ENCODE measurements around the gene FAM47E.

Gene FAM47E, protein sequence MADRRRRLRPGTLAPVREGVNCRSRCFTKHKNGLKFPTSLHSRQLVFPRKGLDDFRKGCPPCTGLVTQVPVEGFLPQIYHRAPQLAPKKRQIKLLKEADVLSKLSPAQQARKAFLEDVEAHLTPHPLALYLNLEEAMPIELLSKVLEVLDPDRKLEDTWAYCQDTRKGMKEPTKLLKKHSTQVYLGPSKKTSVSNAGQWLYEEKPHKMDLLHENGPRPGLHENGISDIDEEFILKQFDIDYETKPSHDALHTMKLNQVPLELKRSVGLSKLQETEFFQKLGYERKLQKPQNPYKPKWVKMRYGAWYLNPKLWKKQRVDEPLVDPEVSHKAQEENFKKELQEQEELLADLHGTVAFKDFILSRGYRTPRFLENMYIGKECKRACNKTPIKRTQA

DNA sequence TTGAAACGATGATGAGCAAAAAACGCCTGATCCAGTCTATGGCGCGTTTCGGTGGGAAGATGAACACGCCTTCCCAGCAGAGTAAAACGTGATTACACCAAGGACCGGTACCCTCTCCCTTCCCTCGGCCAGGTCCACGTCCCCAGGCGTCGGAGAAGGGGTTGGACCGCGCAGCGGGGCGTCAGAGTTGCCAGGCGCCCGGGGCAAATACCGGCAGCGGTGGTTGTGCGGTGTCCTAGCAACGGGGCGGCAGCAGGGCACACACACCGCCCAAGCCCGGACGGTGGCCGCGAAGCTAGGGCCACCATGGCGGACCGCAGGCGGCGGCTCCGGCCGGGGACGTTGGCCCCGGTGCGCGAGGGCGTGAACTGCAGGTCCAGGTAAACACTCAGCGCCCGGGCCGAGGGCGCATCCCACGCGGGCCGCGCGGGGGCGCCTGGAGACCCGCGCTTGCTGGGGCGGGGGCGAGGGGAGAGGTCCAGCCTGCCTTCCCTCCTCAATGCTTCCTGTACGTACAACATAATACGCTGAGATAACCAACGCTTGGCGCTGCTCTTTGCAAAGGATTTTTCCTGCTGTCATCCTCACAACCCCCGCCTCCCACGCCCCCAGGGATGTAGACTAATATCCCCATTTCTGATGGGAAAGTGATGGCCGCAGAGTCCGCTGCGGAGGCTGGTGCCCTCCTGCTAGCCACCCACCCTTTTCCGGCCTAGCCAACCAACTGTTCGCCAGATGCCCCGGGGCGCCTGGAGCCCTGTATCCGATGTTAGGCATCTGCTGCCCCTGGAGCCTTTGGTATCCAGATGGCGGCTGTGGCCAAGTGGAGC is at the start of gene FAM47E:
Gene FAM47E, plus strand, starts transcription at position 281 of the 830 bp plus-strand sequence. Its CDS starts 26 bp downstream, at position 307.
- H3K36me3 Mint-ChIP-seq (ENCODE audit: low read depth): no peaks in the 10 kb centered on the region
- peak; percentile 17 for DNase-seq (ENCODE audit: low spot score)
- H3K4me1 Mint-ChIP-seq (ENCODE audit: low read depth): peaks cover 5% of the 10 kb centered on the region
- H3K9me3 Mint-ChIP-seq: no peaks in the 10 kb centered on the region
- peak within 1 kb of the TSS; percentile 73 for H3K4me3 Mint-ChIP-seq
- no peak within 1 kb of the TSS for H3K27ac Mint-ChIP-seq
- peaks cover 66% of the 10 kb centered on the region for H3K27me3 Mint-ChIP-seq (ENCODE audit: low read depth)

DNA sequence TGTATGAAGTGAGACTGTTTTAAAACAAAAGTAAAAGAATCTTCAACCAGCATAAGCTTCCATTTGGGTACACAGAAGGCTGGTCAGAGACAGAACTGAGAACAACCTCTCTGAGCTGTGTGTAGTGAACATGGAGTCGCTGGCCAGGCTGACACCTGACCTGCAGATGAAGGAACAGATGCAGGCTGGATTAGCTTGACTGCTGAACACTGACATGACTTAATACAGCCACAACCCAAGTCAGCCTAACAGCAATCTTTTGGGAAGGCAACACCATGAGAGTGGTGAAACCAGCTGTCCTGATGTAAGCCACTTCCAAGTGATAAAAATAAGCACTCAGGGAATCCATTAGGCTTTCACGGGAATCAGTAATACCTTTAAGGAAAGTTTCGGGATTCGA is 48.0 kb upstream of the FAM47E start:
- H3K9me3 Mint-ChIP-seq: no peaks in the 10 kb centered on the region
- DNase-seq (ENCODE audit: low spot score): no peak
- no peak overlapping the region for H3K27ac Mint-ChIP-seq
- no peak overlapping the region for H3K4me3 Mint-ChIP-seq
- H3K36me3 Mint-ChIP-seq (ENCODE audit: low read depth): no peaks in the 10 kb centered on the region
- H3K4me1 Mint-ChIP-seq (ENCODE audit: low read depth): peaks cover 5% of the 10 kb centered on the region
- H3K27me3 Mint-ChIP-seq (ENCODE audit: low read depth): no peaks in the 10 kb centered on the region

- Mint-ChIP-seq H3K27ac (no peak overlapping the region), H3K27me3 (ENCODE audit: low read depth) (no peaks in the 10 kb centered on the region), H3K4me1 (ENCODE audit: low read depth) (peaks cover 2% of the 10 kb centered on the region), H3K36me3 (ENCODE audit: low read depth) (no peaks in the 10 kb centered on the region), H3K4me3 (no peak overlapping the region), H3K9me3 (no peaks in the 10 kb centered on the region)
- DNase-seq (ENCODE audit: low spot score): no peak
Measured at GRCh38 chr4:76204936-76205335, 46.6 kb upstream of the FAM47E start.

DNA sequence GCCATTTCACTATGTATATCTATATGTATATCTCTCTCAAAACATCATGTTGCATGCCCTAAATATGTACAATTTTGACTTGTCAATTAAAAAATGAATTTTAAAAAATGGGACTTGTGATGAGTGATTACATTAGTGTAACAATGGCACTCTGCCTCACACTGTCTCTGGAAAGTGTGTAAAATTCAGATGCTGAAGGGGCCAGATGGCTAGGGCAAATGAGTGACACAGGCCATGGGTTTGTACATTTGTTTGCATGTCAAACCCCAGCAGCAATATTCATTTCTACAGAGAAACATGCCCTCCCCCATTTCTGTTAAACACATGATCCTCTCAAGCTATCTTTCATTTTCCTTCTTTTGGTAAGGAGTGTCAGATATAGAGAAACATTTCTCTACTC is 46.0 kb upstream of the FAM47E start:
- Mint-ChIP-seq H3K4me1 (ENCODE audit: low read depth) (peaks cover 2% of the 10 kb centered on the region), H3K27ac (no peak overlapping the region), H3K4me3 (no peak overlapping the region), H3K27me3 (ENCODE audit: low read depth) (no peaks in the 10 kb centered on the region), H3K9me3 (no peaks in the 10 kb centered on the region), H3K36me3 (ENCODE audit: low read depth) (no peaks in the 10 kb centered on the region)
- no peak for DNase-seq (ENCODE audit: low spot score)

DNA sequence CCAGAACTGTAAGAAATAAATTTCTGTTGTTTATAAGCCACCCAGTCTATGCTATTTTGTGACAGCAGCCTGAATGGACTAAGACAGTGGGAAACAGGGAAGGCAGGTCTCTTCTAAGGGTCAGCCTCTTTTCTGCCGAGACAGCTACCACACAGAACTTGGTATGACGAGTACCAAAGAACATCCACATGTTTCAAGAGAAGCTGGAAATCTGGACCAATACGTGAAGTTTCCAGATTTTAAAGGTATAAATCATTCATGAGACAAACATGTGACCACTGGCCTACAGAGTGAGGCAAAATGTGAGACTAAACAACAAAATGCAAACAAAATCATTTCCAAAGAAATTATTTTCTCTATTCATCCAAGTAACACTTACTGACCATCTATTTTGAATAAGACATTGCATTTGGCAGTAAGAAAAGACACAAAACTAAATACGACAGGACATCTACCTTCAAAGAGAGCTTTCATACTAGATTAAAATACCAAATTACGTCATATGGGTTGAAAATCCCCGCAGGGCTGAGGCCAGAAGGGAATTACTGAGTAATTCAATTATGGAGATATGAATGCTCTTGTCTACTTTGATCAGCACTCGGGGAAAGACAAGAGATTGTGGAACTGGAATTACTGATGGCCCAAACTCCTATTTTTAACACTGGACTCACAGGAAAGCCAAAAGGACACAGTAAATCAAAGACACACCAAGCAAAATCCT is 45.1 kb upstream of the FAM47E start:
- H3K9me3 Mint-ChIP-seq: no peaks in the 10 kb centered on the region
- peaks cover 2% of the 10 kb centered on the region for H3K4me1 Mint-ChIP-seq (ENCODE audit: low read depth)
- no peak overlapping the region for H3K27ac Mint-ChIP-seq
- H3K4me3 Mint-ChIP-seq: no peak overlapping the region
- no peaks in the 10 kb centered on the region for H3K36me3 Mint-ChIP-seq (ENCODE audit: low read depth)
- H3K27me3 Mint-ChIP-seq (ENCODE audit: low read depth): no peaks in the 10 kb centered on the region
- no peak for DNase-seq (ENCODE audit: low spot score)

- Mint-ChIP-seq H3K9me3 (no peaks in the 10 kb centered on the region), H3K4me3 (no peak overlapping the region), H3K4me1 (ENCODE audit: low read depth) (peaks cover 6% of the 10 kb centered on the region), H3K36me3 (ENCODE audit: low read depth) (no peaks in the 10 kb centered on the region), H3K27me3 (ENCODE audit: low read depth) (no peaks in the 10 kb centered on the region), H3K27ac (no peak overlapping the region)
- DNase-seq (ENCODE audit: low spot score): no peak
Measured at GRCh38 chr4:76207549-76207948, 44.0 kb upstream of the FAM47E start.

DNA sequence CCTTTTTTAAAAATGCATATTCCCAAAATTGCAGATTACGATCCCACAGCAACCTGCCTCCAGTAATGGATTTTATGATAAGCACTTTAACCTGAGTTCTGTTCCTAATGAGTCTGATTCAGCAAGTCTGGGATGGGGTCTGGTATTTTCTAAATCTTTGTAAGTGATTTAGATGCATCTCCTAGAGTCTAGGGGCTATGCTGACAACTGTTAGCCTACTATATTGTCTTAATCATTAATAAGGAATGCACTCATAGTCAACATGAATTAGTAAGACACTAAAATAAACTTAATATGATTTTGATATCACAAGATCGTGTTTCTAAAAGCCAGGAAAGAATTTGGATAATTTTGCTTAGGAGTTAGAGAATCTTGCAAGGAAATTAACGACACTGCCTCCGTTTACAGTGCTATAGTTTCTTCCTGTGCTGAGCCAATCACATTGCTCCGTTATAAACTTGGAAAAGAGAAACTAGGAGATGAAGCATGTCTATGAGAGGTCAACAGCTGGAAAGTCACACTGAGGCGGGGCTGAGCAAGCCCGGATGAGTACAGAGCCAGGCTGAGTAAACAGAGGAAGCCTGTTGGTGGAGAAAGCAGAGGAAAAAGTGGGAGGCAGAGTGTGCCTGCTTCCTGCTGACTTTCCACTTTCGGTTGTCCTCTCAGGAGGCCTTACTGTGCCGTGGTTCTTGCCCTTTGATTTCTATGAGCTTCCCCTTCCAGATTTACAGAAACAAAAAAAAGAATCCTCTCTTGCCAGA is 43.3 kb upstream of the FAM47E start:
- H3K4me1 Mint-ChIP-seq (ENCODE audit: low read depth): peaks cover 10% of the 10 kb centered on the region
- H3K27ac Mint-ChIP-seq: no peak overlapping the region

DNA sequence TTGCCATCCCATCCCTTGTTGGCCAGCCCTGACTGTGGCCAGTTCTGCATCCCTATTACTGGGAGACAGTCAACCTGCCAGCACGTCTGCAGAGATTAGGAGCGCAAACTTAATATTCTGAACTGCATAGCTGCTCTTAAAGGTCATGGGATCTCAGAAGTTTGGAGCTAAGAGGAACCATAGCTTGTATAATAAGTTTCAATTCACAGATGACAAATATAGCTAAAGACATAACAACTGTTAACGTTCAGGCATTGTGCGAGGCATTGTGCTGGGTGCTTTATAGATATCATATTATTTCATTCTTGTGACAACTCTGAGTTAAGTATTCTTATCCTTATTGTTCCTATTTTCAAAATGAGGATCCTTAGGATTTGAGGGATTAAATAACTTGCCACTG is 41.6 kb upstream of the FAM47E start:
- peaks cover 8% of the 10 kb centered on the region for H3K27me3 Mint-ChIP-seq (ENCODE audit: low read depth)
- H3K27ac Mint-ChIP-seq: no peak overlapping the region
- peaks cover 19% of the 10 kb centered on the region for H3K4me1 Mint-ChIP-seq (ENCODE audit: low read depth)
- no peak for DNase-seq (ENCODE audit: low spot score)
- no peak overlapping the region for H3K4me3 Mint-ChIP-seq
- H3K9me3 Mint-ChIP-seq: no peaks in the 10 kb centered on the region
- H3K36me3 Mint-ChIP-seq (ENCODE audit: low read depth): no peaks in the 10 kb centered on the region

More for the DNA sequence above, 43.3 kb upstream of the FAM47E start:
- no peaks in the 10 kb centered on the region for H3K27me3 Mint-ChIP-seq (ENCODE audit: low read depth)
- no peak overlapping the region for H3K4me3 Mint-ChIP-seq
- no peak for DNase-seq (ENCODE audit: low spot score)
- H3K9me3 Mint-ChIP-seq: no peaks in the 10 kb centered on the region
- no peaks in the 10 kb centered on the region for H3K36me3 Mint-ChIP-seq (ENCODE audit: low read depth)

- Mint-ChIP-seq H3K36me3 (ENCODE audit: low read depth) (no peaks in the 10 kb centered on the region), H3K4me3 (no peak overlapping the region), H3K9me3 (no peaks in the 10 kb centered on the region), H3K27ac (no peak overlapping the region), H3K27me3 (ENCODE audit: low read depth) (peaks cover 10% of the 10 kb centered on the region), H3K4me1 (ENCODE audit: low read depth) (peaks cover 19% of the 10 kb centered on the region)
- no peak for DNase-seq (ENCODE audit: low spot score)
Measured at GRCh38 chr4:76210452-76210851, 41.1 kb upstream of the FAM47E start.

DNA sequence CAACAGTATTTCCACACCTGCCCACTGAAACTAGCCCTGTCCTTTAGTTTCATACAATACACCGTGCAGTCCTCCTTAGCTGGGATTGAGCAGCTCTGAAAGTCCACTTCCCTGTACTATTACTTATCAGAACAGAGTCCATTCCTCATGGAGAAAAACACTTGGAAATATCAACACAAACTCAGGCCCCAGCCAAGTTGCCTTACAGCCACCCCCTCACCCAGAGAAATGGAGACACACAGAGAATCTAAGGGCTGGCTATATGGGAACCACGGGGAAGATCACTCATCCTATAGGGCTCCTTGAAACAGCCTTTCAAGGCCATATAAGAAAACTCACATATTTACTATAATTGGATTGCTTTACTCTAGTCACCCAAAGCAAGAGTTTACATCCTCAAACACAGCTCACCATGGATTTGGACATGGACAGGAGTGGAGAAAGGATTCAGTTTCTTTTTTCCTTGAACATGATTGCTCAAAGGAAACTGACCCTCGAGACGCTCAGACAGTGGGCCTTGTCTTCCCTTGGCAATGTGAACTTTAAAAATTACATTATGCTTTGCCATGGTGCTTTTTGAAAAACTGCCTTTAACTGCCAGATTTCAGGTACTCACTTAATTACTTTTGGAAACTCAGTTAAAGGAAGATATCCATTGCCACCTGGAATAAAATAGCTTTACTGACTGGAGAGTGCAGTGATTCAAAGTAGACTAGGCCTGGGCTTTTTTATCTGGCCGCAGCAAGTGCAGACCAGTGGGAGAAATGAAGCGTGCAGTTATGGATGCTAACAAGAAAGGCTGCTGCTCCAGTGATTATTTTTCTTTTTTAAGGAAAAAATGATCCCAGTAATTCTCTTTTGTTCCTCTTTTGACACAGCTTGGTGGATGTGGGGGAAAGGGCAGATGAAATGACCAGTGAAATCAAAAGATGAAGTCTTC is 39.5 kb upstream of the FAM47E start:
- H3K9me3 Mint-ChIP-seq: no peaks in the 10 kb centered on the region
- peak overlapping the region; percentile 70 for H3K27ac Mint-ChIP-seq
- H3K36me3 Mint-ChIP-seq (ENCODE audit: low read depth): no peaks in the 10 kb centered on the region
- no peak for DNase-seq (ENCODE audit: low spot score)
- H3K4me1 Mint-ChIP-seq (ENCODE audit: low read depth): peaks cover 19% of the 10 kb centered on the region
- peaks cover 24% of the 10 kb centered on the region for H3K27me3 Mint-ChIP-seq (ENCODE audit: low read depth)
- H3K4me3 Mint-ChIP-seq: peak overlapping the region; percentile 75

- peaks cover 19% of the 10 kb centered on the region for H3K4me1 Mint-ChIP-seq (ENCODE audit: low read depth)
- peak; percentile 28 for DNase-seq (ENCODE audit: low spot score)
- H3K9me3 Mint-ChIP-seq: no peaks in the 10 kb centered on the region
- H3K4me3 Mint-ChIP-seq: peak overlapping the region; percentile 75
- no peaks in the 10 kb centered on the region for H3K36me3 Mint-ChIP-seq (ENCODE audit: low read depth)
- peaks cover 30% of the 10 kb centered on the region for H3K27me3 Mint-ChIP-seq (ENCODE audit: low read depth)
- peak overlapping the region; percentile 70 for H3K27ac Mint-ChIP-seq
Measured at GRCh38 chr4:76212851-76213414, 38.6 kb upstream of the FAM47E start.

DNA sequence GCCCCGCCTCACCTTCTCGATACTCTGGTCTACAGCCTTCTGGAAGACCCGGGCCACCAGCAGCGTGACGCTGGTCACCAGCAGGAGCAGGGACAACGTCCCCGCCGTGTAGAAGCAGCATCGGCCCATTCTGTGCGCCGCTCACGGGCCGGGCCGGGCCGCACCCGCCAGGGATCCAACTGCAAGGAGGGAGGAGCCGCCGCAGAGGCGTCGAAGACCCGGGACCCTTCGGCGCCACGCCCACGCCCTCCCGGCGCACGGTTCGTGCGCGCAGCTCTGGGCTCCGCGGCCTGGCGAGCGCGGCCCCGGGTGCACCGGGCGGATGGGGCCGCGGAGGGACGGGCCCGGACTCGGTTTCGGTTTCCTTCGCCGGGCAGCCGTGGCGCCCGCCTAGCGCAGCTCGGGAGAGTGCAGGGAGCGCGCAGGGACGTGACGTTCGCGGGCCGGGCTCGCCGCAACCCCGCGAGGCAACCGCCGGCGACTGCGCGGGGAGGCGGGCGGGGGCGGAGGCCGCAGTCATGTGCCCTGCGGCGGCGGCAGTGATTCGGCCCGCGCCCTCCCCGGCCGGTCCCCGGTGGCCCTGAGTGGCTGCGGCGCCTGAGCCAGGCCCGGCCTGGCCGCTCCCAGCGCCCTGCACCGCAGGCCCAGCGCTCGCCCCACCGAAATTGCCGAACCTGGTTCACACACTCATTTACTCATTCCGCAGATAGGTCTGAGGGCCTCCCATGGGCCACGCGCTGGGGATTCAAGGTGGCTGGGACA is 37.9 kb upstream of the FAM47E start, which contains the start of gene SCARB2:
Gene SCARB2, minus strand, starts transcription at position 410 of the 762 bp plus-strand sequence. Its CDS starts 281 bp downstream, at position 129.
- Mint-ChIP-seq H3K27ac (peak within 1 kb of the TSS; percentile 83), H3K36me3 (ENCODE audit: low read depth) (no peaks in the 10 kb centered on the region), H3K4me1 (ENCODE audit: low read depth) (peaks cover 17% of the 10 kb centered on the region), H3K27me3 (ENCODE audit: low read depth) (peaks cover 33% of the 10 kb centered on the region), H3K9me3 (no peaks in the 10 kb centered on the region), H3K4me3 (peak within 1 kb of the TSS; percentile 85)
- peak; percentile 73 for DNase-seq (ENCODE audit: low spot score)
